ENCODE data around the gene DNASE2B. TPM values are rescaled to one million over a fixed set of nuclear protein-coding genes. Genes with fewer than 3 reads are reported as not detected.

The DNASE2B gene
- total RNA-seq, 1 experiment from 2014 or later, result not detected

- Mint-ChIP-seq H3K4me3 (ENCODE audit: low read depth, unreplicated experiment) (no peak overlapping the region), H3K27me3 (ENCODE audit: unreplicated experiment) (no peaks in the 10 kb centered on the region), H3K27ac (ENCODE audit: unreplicated experiment) (no peak overlapping the region), H3K36me3 (ENCODE audit: insufficient read depth, unreplicated experiment) (no peaks in the 10 kb centered on the region), H3K9me3 (ENCODE audit: low read depth, unreplicated experiment) (no peaks in the 10 kb centered on the region), H3K4me1 (ENCODE audit: low read depth, unreplicated experiment) (peaks cover 7% of the 10 kb centered on the region)
- TF ChIP-seq, protein P1, sequence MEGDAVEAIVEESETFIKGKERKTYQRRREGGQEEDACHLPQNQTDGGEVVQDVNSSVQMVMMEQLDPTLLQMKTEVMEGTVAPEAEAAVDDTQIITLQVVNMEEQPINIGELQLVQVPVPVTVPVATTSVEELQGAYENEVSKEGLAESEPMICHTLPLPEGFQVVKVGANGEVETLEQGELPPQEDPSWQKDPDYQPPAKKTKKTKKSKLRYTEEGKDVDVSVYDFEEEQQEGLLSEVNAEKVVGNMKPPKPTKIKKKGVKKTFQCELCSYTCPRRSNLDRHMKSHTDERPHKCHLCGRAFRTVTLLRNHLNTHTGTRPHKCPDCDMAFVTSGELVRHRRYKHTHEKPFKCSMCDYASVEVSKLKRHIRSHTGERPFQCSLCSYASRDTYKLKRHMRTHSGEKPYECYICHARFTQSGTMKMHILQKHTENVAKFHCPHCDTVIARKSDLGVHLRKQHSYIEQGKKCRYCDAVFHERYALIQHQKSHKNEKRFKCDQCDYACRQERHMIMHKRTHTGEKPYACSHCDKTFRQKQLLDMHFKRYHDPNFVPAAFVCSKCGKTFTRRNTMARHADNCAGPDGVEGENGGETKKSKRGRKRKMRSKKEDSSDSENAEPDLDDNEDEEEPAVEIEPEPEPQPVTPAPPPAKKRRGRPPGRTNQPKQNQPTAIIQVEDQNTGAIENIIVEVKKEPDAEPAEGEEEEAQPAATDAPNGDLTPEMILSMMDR (IDR thresholded peaks at IDR 0.05; ENCODE audit: unreplicated experiment), result no peak
- BruUV-seq (replicated peaks), result no TSS peak
- CTCF ChIA-PET, result no interaction called here
- intact Hi-C loops (cut with micrococcal nuclease; ENCODE audit: unreplicated experiment), result no loop called here
- no peak for DNase-seq
Measured at GRCh38 chr1:84407958-84408422, 9.7 kb downstream of the DNASE2B start.

GRCh38 chr1:84409888-84410287 is 11.6 kb downstream of the DNASE2B start:
- H3K4me3 Mint-ChIP-seq (ENCODE audit: low read depth, unreplicated experiment), result no peak overlapping the region
- CTCF ChIA-PET, result no interaction called here
- TF ChIP-seq, protein P1 (IDR thresholded peaks at IDR 0.05; ENCODE audit: unreplicated experiment), result no peak
- H3K27ac Mint-ChIP-seq (ENCODE audit: unreplicated experiment), result no peak overlapping the region
- H3K36me3 Mint-ChIP-seq (ENCODE audit: insufficient read depth, unreplicated experiment), result no peaks in the 10 kb centered on the region
- intact Hi-C loops (cut with micrococcal nuclease; ENCODE audit: unreplicated experiment), result no loop called here
- no peak for DNase-seq
- H3K27me3 Mint-ChIP-seq (ENCODE audit: unreplicated experiment), result no peaks in the 10 kb centered on the region
- no TSS peak for BruUV-seq (replicated peaks)
- no peaks in the 10 kb centered on the region for H3K9me3 Mint-ChIP-seq (ENCODE audit: low read depth, unreplicated experiment)
- H3K4me1 Mint-ChIP-seq (ENCODE audit: low read depth, unreplicated experiment), result peaks cover 7% of the 10 kb centered on the region

GRCh38 chr1:84410328-84411095 is 12.2 kb downstream of the DNASE2B start:
- H3K4me1 Mint-ChIP-seq (ENCODE audit: low read depth, unreplicated experiment), result peaks cover 7% of the 10 kb centered on the region
- H3K36me3 Mint-ChIP-seq (ENCODE audit: insufficient read depth, unreplicated experiment), result no peaks in the 10 kb centered on the region
- H3K27me3 Mint-ChIP-seq (ENCODE audit: unreplicated experiment), result no peaks in the 10 kb centered on the region
- intact Hi-C loops (cut with micrococcal nuclease; ENCODE audit: unreplicated experiment), result no loop called here
- H3K9me3 Mint-ChIP-seq (ENCODE audit: low read depth, unreplicated experiment), result no peaks in the 10 kb centered on the region
- TF ChIP-seq, protein P1 (IDR thresholded peaks at IDR 0.05; ENCODE audit: unreplicated experiment), result no peak
- no TSS peak for BruUV-seq (replicated peaks)
- H3K27ac Mint-ChIP-seq (ENCODE audit: unreplicated experiment), result no peak overlapping the region
- no peak for DNase-seq
- CTCF ChIA-PET, result no interaction called here
- H3K4me3 Mint-ChIP-seq (ENCODE audit: low read depth, unreplicated experiment), result no peak overlapping the region

GRCh38 chr1:84412316-84412942 is 14.1 kb downstream of the DNASE2B start:
- intact Hi-C loops (cut with micrococcal nuclease; ENCODE audit: unreplicated experiment), result no loop called here
- Mint-ChIP-seq H3K27me3 (ENCODE audit: unreplicated experiment) (no peaks in the 10 kb centered on the region), H3K4me3 (ENCODE audit: low read depth, unreplicated experiment) (no peak overlapping the region), H3K36me3 (ENCODE audit: insufficient read depth, unreplicated experiment) (no peaks in the 10 kb centered on the region), H3K9me3 (ENCODE audit: low read depth, unreplicated experiment) (no peaks in the 10 kb centered on the region), H3K27ac (ENCODE audit: unreplicated experiment) (no peak overlapping the region), H3K4me1 (ENCODE audit: low read depth, unreplicated experiment) (no peaks in the 10 kb centered on the region)
- CTCF ChIA-PET, result interaction anchor here (0.7 kb wide), 1 partner anchor 42 kb away, joined by 6 read pairs; no protein-coding TSS in a partner anchor
- no TSS peak for BruUV-seq (replicated peaks)
- DNase-seq, result no peak
- TF ChIP-seq, protein P1 (IDR thresholded peaks at IDR 0.05; ENCODE audit: unreplicated experiment), result no peak

Data from Calu3 (cell line).